ENCODE results near the gene TMEM165. TPM values are rescaled to one million over a fixed set of nuclear protein-coding genes. Genes with fewer than 3 reads are reported as not detected.
A peak's percentile ranks its signal among the peaks of the same experiment; 100 is the strongest.

The TMEM165 gene
- total and polyA plus RNA-seq, 9 of the 15 experiments (the other 6 are each of a cell fraction or from before 2014, with no cell fraction given), result 21.3 to 145 (median 96.8) TPM

GRCh38 chr4:55386840-55387239, 8.9 kb upstream of the TMEM165 start (continued):
- TF ChIP-seq SAFB2 (IDR thresholded peaks at IDR 0.05; ENCODE audit: borderline replicate concordance, low read depth, low read length, severe bottlenecking) (no peak), SRF (CRISPR knock-in tag; IDR thresholded peaks at IDR 0.05) (no peak), CREB3L1 (IDR thresholded peaks at IDR 0.05; ENCODE audit: borderline replicate concordance, low read depth) (0 out of 2 replicates have a peak, but pooled peaks have one; percentile 19), SREBF1 (IDR thresholded peaks at IDR 0.05; ENCODE audit: borderline replicate concordance, low read depth, low read length) (no peak), BHLHE40 (IDR thresholded peaks at IDR 0.05; ENCODE audit: low read length) (no peak), TCFL5 (CRISPR knock-in tag; conservative IDR thresholded peaks at IDR 0.05) (no peak), AFF4 (CRISPR knock-in tag; IDR thresholded peaks at IDR 0.05) (no peak), ZNF165 (CRISPR knock-in tag; IDR thresholded peaks at IDR 0.05; ENCODE audit: borderline replicate concordance) (no peak), HDAC1 (IDR thresholded peaks at IDR 0.05) (peak in 1 of 2 experiments; percentile 72; a peak in 3 of 4 replicates), NFIC (IDR thresholded peaks at IDR 0.05) (peak; percentile 95), SNAPC5 (CRISPR knock-in tag; IDR thresholded peaks at IDR 0.05) (no peak), LARP7 (IDR thresholded peaks at IDR 0.05) (no peak), RBFOX2 (IDR thresholded peaks at IDR 0.05; ENCODE audit: low read depth, low read length) (no peak), PHF21A (IDR thresholded peaks at IDR 0.05; ENCODE audit: borderline replicate concordance, low read depth) (no peak), CREB1 (IDR thresholded peaks at IDR 0.05) (peak; percentile 64), CREB1 (CRISPR knock-in tag; IDR thresholded peaks at IDR 0.05) (no peak), ZNF280B (CRISPR knock-in tag; IDR thresholded peaks at IDR 0.05) (no peak), MAZ (CRISPR knock-in tag; conservative IDR thresholded peaks at IDR 0.05 in 1 of 2, IDR thresholded peaks at IDR 0.05 in 1 of 2) (peak; percentile 36 to 63; a peak in 2 of 4 replicates), ETV1 (tag; conservative IDR thresholded peaks at IDR 0.05; ENCODE audit: low read depth) (no peak; the same call in 1 of the 2 replicates), KDM5B (IDR thresholded peaks at IDR 0.05; ENCODE audit: insufficient replicate concordance, low read depth, low read length) (no peak), TRIM24 (IDR thresholded peaks at IDR 0.05) (peak; percentile 97), SRSF3 (IDR thresholded peaks at IDR 0.05; ENCODE audit: insufficient read depth, low read length) (no peak), ZNF408 (CRISPR knock-in tag; IDR thresholded peaks at IDR 0.05; ENCODE audit: low read depth) (no peak), TAF7 (tag; IDR thresholded peaks at IDR 0.05) (no peak)
